Measurements from ENCODE around the gene BRD7.

BRD7 gene

GRCh38 chr16:50302472-50303005 is 66.2 kb downstream of the BRD7 start:
- no peak for TF ChIP-seq CTCF (conservative IDR thresholded peaks at IDR 0.05; ENCODE audit: low read depth, low read length)
- no peak overlapping the region for H3K4me3 ChIP-seq (ENCODE audit: low read length)
- no peak for DNase-seq (ENCODE audit: low read depth)

GRCh38 chr16:50301626-50302471 is 66.9 kb downstream of the BRD7 start:
- no peak for TF ChIP-seq CTCF (conservative IDR thresholded peaks at IDR 0.05; ENCODE audit: low read depth, low read length)
- DNase-seq (ENCODE audit: low read depth) = no peak

GRCh38 chr16:50300942-50301625 is 67.7 kb downstream of the BRD7 start:
- DNase-seq (ENCODE audit: low read depth) = no peak
- TF ChIP-seq CTCF (conservative IDR thresholded peaks at IDR 0.05; ENCODE audit: low read depth, low read length) = no peak
- no peak overlapping the region for H3K4me3 ChIP-seq (ENCODE audit: low read length)

More at GRCh38 chr16:50301626-50302471, 66.9 kb downstream of the BRD7 start:
- no peak overlapping the region for H3K4me3 ChIP-seq (ENCODE audit: low read length)

- H3K4me3 ChIP-seq (ENCODE audit: low read length) = no peak overlapping the region
- TF ChIP-seq CTCF (conservative IDR thresholded peaks at IDR 0.05; ENCODE audit: low read depth, low read length) = no peak
- DNase-seq (ENCODE audit: low read depth) = no peak
Measured at GRCh38 chr16:50299508-50300105, 69.2 kb downstream of the BRD7 start.

GRCh38 chr16:50298591-50299507 is 69.9 kb downstream of the BRD7 start:
- H3K4me3 ChIP-seq (ENCODE audit: low read length) = no peak overlapping the region
- DNase-seq (ENCODE audit: low read depth) = no peak
- no peak for TF ChIP-seq CTCF (conservative IDR thresholded peaks at IDR 0.05; ENCODE audit: low read depth, low read length)

- no peak for TF ChIP-seq CTCF (conservative IDR thresholded peaks at IDR 0.05; ENCODE audit: low read depth, low read length)
- DNase-seq (ENCODE audit: low read depth) = no peak
- no peak overlapping the region for H3K4me3 ChIP-seq (ENCODE audit: low read length)
Measured at GRCh38 chr16:50298075-50298460, 70.7 kb downstream of the BRD7 start.

All from retinal pigment epithelial cell (primary cell).